ENCODE measurements around the gene AJAP1. TPM values are rescaled to one million over a fixed set of nuclear protein-coding genes. Genes with fewer than 3 reads are reported as not detected.

AJAP1 gene
- total RNA-seq, 1 donor from 2014 or later = 0.21 TPM

GRCh38 chr1:4693331-4693730, 38.9 kb downstream of the AJAP1 start:
- no peak for DNase-seq (ENCODE audit: low spot score)
- Mint-ChIP-seq H3K4me3 (ENCODE audit: unreplicated experiment) (no peak overlapping the region), H3K27me3 (ENCODE audit: unreplicated experiment) (peaks cover 16% of the 10 kb centered on the region), H3K36me3 (ENCODE audit: low read depth, unreplicated experiment) (no peaks in the 10 kb centered on the region), H3K9me3 (ENCODE audit: unreplicated experiment) (no peaks in the 10 kb centered on the region), H3K4me1 (ENCODE audit: unreplicated experiment) (no peaks in the 10 kb centered on the region), H3K27ac (ENCODE audit: unreplicated experiment) (no peak overlapping the region)
- TF ChIP-seq, protein P1, sequence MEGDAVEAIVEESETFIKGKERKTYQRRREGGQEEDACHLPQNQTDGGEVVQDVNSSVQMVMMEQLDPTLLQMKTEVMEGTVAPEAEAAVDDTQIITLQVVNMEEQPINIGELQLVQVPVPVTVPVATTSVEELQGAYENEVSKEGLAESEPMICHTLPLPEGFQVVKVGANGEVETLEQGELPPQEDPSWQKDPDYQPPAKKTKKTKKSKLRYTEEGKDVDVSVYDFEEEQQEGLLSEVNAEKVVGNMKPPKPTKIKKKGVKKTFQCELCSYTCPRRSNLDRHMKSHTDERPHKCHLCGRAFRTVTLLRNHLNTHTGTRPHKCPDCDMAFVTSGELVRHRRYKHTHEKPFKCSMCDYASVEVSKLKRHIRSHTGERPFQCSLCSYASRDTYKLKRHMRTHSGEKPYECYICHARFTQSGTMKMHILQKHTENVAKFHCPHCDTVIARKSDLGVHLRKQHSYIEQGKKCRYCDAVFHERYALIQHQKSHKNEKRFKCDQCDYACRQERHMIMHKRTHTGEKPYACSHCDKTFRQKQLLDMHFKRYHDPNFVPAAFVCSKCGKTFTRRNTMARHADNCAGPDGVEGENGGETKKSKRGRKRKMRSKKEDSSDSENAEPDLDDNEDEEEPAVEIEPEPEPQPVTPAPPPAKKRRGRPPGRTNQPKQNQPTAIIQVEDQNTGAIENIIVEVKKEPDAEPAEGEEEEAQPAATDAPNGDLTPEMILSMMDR (IDR thresholded peaks at IDR 0.05; ENCODE audit: unreplicated experiment) = no peak

DNA sequence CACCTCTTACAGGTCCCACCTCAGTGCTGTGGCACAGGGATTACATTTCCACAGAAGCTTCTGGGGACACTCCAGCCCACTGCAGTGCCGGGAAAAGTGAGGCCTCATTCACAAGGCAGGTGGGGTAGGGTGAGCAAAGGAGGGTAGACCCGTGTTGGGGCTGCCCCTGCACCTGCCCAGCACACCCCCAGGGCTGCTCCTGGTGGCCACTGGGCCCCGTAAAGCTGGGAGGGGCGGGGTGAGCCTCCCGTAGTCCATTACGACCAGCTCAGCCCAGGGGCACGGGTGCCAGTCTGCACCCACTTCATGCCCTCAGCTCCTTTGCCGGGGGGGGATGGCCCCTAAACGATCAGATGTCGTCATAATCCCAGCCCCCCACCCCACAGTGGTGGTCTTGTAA, 39.5 kb downstream of the AJAP1 start:
- TF ChIP-seq, protein P1 (IDR thresholded peaks at IDR 0.05; ENCODE audit: unreplicated experiment) = no peak
- DNase-seq (ENCODE audit: low spot score) = no peak
- Mint-ChIP-seq H3K36me3 (ENCODE audit: low read depth, unreplicated experiment) (no peaks in the 10 kb centered on the region), H3K4me1 (ENCODE audit: unreplicated experiment) (no peaks in the 10 kb centered on the region), H3K9me3 (ENCODE audit: unreplicated experiment) (no peaks in the 10 kb centered on the region), H3K27ac (ENCODE audit: unreplicated experiment) (no peak overlapping the region), H3K4me3 (ENCODE audit: unreplicated experiment) (no peak overlapping the region), H3K27me3 (ENCODE audit: unreplicated experiment) (peaks cover 16% of the 10 kb centered on the region)

- Mint-ChIP-seq H3K4me3 (ENCODE audit: unreplicated experiment) (no peak overlapping the region), H3K4me1 (ENCODE audit: unreplicated experiment) (no peaks in the 10 kb centered on the region), H3K27ac (ENCODE audit: unreplicated experiment) (no peak overlapping the region), H3K36me3 (ENCODE audit: low read depth, unreplicated experiment) (no peaks in the 10 kb centered on the region), H3K27me3 (ENCODE audit: unreplicated experiment) (peaks cover 17% of the 10 kb centered on the region), H3K9me3 (ENCODE audit: unreplicated experiment) (no peaks in the 10 kb centered on the region)
- TF ChIP-seq, protein P1 (IDR thresholded peaks at IDR 0.05; ENCODE audit: unreplicated experiment) = no peak
- DNase-seq (ENCODE audit: low spot score) = no peak
These were observed 40.1 kb downstream of the AJAP1 start for GRCh38 chr1:4694492-4694891.

DNA sequence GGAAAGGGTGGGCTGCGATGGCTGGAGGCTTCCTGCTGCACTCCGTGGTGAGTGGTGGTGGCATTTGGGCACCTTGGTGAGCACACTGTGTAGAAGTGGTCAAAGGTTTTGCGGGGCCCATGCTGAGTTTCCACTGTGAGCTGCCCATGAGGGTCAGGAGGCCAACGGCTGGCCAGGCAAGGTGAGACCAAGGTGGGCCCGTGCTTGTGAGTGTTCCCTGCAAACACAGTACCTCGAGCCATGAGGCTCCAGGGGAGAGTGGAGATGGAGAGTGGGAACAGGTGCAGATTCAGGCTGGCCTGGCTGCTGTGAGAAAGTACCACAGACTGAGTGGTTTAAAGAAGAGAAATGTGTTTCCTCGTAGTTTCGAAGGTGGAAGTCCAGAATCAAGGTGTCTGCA, 40.8 kb downstream of the AJAP1 start:
- Mint-ChIP-seq H3K27me3 (ENCODE audit: unreplicated experiment) (peaks cover 18% of the 10 kb centered on the region), H3K9me3 (ENCODE audit: unreplicated experiment) (no peaks in the 10 kb centered on the region), H3K4me1 (ENCODE audit: unreplicated experiment) (no peaks in the 10 kb centered on the region), H3K4me3 (ENCODE audit: unreplicated experiment) (no peak overlapping the region), H3K27ac (ENCODE audit: unreplicated experiment) (no peak overlapping the region), H3K36me3 (ENCODE audit: low read depth, unreplicated experiment) (no peaks in the 10 kb centered on the region)
- DNase-seq (ENCODE audit: low spot score) = no peak
- TF ChIP-seq, protein P1 (IDR thresholded peaks at IDR 0.05; ENCODE audit: unreplicated experiment) = no peak

DNA sequence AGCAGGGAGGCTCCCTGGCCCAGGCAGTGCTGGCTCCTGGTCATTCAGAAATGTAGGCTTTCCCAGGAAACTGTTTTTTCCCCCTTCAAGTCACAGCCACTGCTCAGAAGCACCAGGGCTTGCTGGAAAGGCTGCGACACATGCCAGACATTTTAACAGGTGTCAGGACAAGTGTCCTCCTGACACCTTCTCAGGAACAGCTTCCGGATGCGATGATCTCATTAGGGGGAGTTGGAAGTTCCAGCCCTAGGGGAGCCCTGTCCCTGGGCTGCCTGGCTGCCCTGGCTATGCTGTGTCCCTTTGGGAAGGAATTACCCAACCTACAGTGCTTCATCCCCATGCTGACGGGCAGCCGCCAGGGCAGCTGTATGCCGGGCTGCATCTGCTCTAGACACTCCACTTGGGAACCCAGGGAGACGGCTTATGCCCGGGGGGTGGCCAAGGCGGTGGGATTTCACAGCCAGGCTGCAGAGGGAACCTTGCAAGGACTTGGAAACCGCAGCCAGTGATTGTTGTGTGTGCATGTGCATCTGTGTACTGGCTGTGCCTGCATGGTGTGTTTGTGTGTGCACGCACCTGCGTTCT, 41.8 kb downstream of the AJAP1 start:
- H3K4me1 Mint-ChIP-seq (ENCODE audit: unreplicated experiment) = no peaks in the 10 kb centered on the region
- peaks cover 18% of the 10 kb centered on the region for H3K27me3 Mint-ChIP-seq (ENCODE audit: unreplicated experiment)
- H3K27ac Mint-ChIP-seq (ENCODE audit: unreplicated experiment) = no peak overlapping the region
- H3K9me3 Mint-ChIP-seq (ENCODE audit: unreplicated experiment) = no peaks in the 10 kb centered on the region
- TF ChIP-seq, protein P1 (IDR thresholded peaks at IDR 0.05; ENCODE audit: unreplicated experiment) = no peak
- DNase-seq (ENCODE audit: low spot score) = no peak
- H3K4me3 Mint-ChIP-seq (ENCODE audit: unreplicated experiment) = no peak overlapping the region
- H3K36me3 Mint-ChIP-seq (ENCODE audit: low read depth, unreplicated experiment) = no peaks in the 10 kb centered on the region
